Loucy (cell line): Measurements from ENCODE around the gene ADRM1.

ENCODE experiments used
- H2AFZ ChIP-seq: fragments of 200-600 bp; sonication (generic); 2 replicates; pipeline ENCODE4 v1.6.0; 2016; ENCODE audit warnings: antibody characterized with exemption, mild to moderate bottlenecking, low read length, moderate library complexity
- H3F3A ChIP-seq: fragments of 200-600 bp; 2 replicates; pipeline ENCODE4 v1.6.0; 2016; ENCODE audit warnings: antibody characterized with exemption, low read depth, mild to moderate bottlenecking
- H3K27me3 ChIP-seq: fragments of 200-600 bp; sonication (generic); 2 replicates; pipeline ENCODE4 v1.6.1; 2014; ENCODE audit warnings: low read length, mild to moderate bottlenecking; ENCODE audit not compliant: insufficient read depth, poor library complexity, severe bottlenecking
- H3K36me3 ChIP-seq: fragments of 200-600 bp; sonication (generic); 2 replicates; pipeline ENCODE4 v1.6.1; 2016; ENCODE audit warnings: low read length; ENCODE audit not compliant: insufficient read depth
- H3K4me1 ChIP-seq: fragments of 200-600 bp; sonication (generic); 2 replicates; pipeline ENCODE4 v1.5.1; 2014; ENCODE audit warnings: low read length, mild to moderate bottlenecking; ENCODE audit not compliant: insufficient read depth, poor library complexity, severe bottlenecking
- H3K4me2 ChIP-seq: fragments of 200-600 bp; sonication (generic); 2 replicates; pipeline ENCODE4 v1.6.0; 2014; ENCODE audit warnings: antibody characterized with exemption, low read length, low read depth, mild to moderate bottlenecking; ENCODE audit not compliant: poor library complexity, severe bottlenecking
- H3K4me3 ChIP-seq: fragments of 200-600 bp; sonication (generic); 2 replicates; pipeline ENCODE4 v1.5.1; 2014; ENCODE audit warnings: low read length, mild to moderate bottlenecking, mixed read lengths; ENCODE audit not compliant: poor library complexity, severe bottlenecking
- H3K79me2 ChIP-seq: fragments of 200-600 bp; sonication (generic); 2 replicates; pipeline ENCODE4 v1.6.1; 2014; ENCODE audit warnings: low read length; ENCODE audit not compliant: insufficient read depth
- H3K9ac ChIP-seq: fragments of 200-600 bp; sonication (generic); 2 replicates; pipeline ENCODE4 v1.6.0; 2014; ENCODE audit warnings: mild to moderate bottlenecking, low read depth, low read length, moderate library complexity; ENCODE audit not compliant: poor library complexity, severe bottlenecking
- H3K9me2 ChIP-seq: fragments of 200-600 bp; sonication (generic); replicated peaks from 2 replicates; pipeline ENCODE4 v1.6.1; 2016; ENCODE audit warnings: low read depth, low read length, mixed read lengths
- H3K9me3 ChIP-seq: fragments of 200-600 bp; sonication (generic); 2 replicates; pipeline ENCODE4 v1.6.1; 2014; ENCODE audit warnings: mild to moderate bottlenecking, antibody characterized with exemption, low read length, low read depth; ENCODE audit not compliant: insufficient read depth
- H4K20me1 ChIP-seq: fragments of 200-600 bp; sonication (generic); 2 replicates; pipeline ENCODE4 v1.6.0; 2014; ENCODE audit warnings: antibody characterized with exemption, low read length, mild to moderate bottlenecking; ENCODE audit not compliant: insufficient read depth, poor library complexity, severe bottlenecking
- CTCF ChIP-seq: fragments of 200-600 bp; sonication (generic); conservative IDR thresholded peaks from 2 replicates; pipeline ENCODE4 v1.5.1; 2014; ENCODE audit warnings: mild to moderate bottlenecking, antibody characterized with exemption, low read length
- EZH2phosphoT487 ChIP-seq: fragments of 200-600 bp; IDR thresholded peaks from 2 replicates; pipeline ENCODE4 v1.6.1; 2018; ENCODE audit warnings: antibody characterized with exemption, mild to moderate bottlenecking, moderate library complexity, borderline replicate concordance

Gene ADRM1

GRCh38 chr20:62347445-62347844, 44.6 kb downstream of the ADRM1 start:
- Histone ChIP-seq H3F3A (no peaks in the 10 kb centered on the region), H3K9me2 (no peaks in the 10 kb centered on the region), H3K4me1 (no peaks in the 10 kb centered on the region), H4K20me1 (no peaks in the 10 kb centered on the region), H3K9ac (no peak overlapping the region), H3K4me3 (no peak overlapping the region), H3K79me2 (no peaks in the 10 kb centered on the region), H3K36me3 (no peaks in the 10 kb centered on the region), H3K9me3 (no peaks in the 10 kb centered on the region), H2AFZ (no peak overlapping the region), H3K27me3 (no peaks in the 10 kb centered on the region), H3K4me2 (no peak overlapping the region)
- TF ChIP-seq CTCF: no peak
- TF ChIP-seq EZH2phosphoT487: no peak

DNA sequence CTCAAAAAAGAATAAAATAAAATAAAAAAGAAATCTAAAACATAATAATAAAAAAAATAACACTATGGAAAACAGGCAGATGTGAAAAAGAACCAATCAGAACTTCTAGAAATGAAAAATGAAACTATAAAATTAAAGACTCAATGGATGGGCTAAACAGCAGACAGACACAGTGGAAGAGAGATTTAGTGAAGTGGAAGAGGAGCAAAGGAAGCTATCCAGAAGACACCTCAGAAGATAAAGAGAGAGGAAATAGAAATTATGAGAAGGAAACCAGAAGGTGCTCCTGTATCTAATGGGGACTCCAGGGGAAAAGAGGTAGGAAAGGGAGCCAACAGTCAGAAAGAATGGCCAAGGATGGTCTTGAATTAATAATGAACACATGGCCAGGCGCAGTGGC, 45.8 kb downstream of the ADRM1 start:
- Histone ChIP-seq H3F3A (no peaks in the 10 kb centered on the region), H3K79me2 (no peaks in the 10 kb centered on the region)

DNA sequence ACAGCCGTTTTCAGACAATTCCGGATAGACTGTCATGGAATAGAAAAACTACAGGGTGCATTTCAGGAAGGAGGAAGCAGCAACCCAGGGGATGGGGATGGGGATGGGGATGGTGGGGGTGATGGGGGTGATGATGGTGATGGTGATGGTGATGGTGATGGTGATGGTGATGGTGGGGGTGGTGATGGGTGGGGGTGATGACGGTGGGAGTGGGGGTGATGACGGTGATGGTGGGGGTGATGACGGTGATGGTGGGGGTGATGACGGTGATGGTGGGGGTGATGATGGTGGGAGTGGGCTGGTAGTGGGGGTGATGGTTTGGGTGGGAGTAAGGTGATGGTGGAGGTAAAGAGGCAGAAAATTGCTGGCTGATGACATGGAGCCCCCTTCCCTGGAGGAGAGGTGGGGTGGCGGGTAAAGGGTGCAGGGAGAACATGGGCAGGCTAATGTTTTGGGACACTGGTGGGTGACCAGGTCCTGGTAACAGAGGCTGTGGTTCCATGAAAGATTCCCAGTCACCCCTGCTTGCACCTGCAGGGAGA, 46.8 kb downstream of the ADRM1 start:
- Histone ChIP-seq H3F3A (no peaks in the 10 kb centered on the region), H4K20me1 (no peaks in the 10 kb centered on the region), H2AFZ (no peak overlapping the region), H3K9ac (no peak overlapping the region), H3K79me2 (no peaks in the 10 kb centered on the region), H3K36me3 (no peaks in the 10 kb centered on the region), H3K27me3 (no peaks in the 10 kb centered on the region), H3K4me3 (no peak overlapping the region), H3K4me1 (no peaks in the 10 kb centered on the region), H3K4me2 (no peak overlapping the region), H3K9me3 (no peaks in the 10 kb centered on the region), H3K9me2 (no peaks in the 10 kb centered on the region)
- TF ChIP-seq EZH2phosphoT487 (no peak), CTCF (no peak)

More for the DNA sequence above, 45.8 kb downstream of the ADRM1 start:
- no peaks in the 10 kb centered on the region for H4K20me1 ChIP-seq
- H3K4me2 ChIP-seq: no peak overlapping the region
- H3K9me2 ChIP-seq: no peaks in the 10 kb centered on the region
- H3K9ac ChIP-seq: no peak overlapping the region
- no peaks in the 10 kb centered on the region for H3K4me1 ChIP-seq
- H3K9me3 ChIP-seq: no peaks in the 10 kb centered on the region
- no peaks in the 10 kb centered on the region for H3K27me3 ChIP-seq
- H2AFZ ChIP-seq: no peak overlapping the region
- TF ChIP-seq EZH2phosphoT487: no peak
- TF ChIP-seq CTCF: no peak
- no peaks in the 10 kb centered on the region for H3K36me3 ChIP-seq
- no peak overlapping the region for H3K4me3 ChIP-seq
